Lower leg skin (tissue), 4 donors: ENCODE measurements around the gene PCGF1. TPM values are rescaled to one million over a fixed set of nuclear protein-coding genes. Genes with fewer than 3 reads are reported as not detected.
"Not testable (repeated sequence)": the region's sequence is repeated elsewhere in the genome, so short reads cannot be mapped to it uniquely, and the experiment has no call there.

ENCODE experiments used
- DNase-seq, 2 donors: peaks; one replicate each; pipeline ENCODE4 v3.0.0-alpha.2; 2019; ENCODE audit warnings: low spot score in 2 of 2
- H3K4me3 ChIP-seq: fragments of 200-600 bp; sonication (generic); 2 replicates; pipeline ENCODE4 v1.5.1; 2017; ENCODE audit warnings: mild to moderate bottlenecking, low read depth; ENCODE audit not compliant: poor library complexity, severe bottlenecking
- CTCF ChIP-seq, 3 donors: fragments of 450-650 bp; IDR thresholded peaks; one replicate each; pipeline ENCODE4 v1.5.1; 2016; ENCODE audit warnings: antibody characterized with exemption in 3 of 3, mild to moderate bottlenecking in 3 of 3, moderate library complexity in 2 of 3
- POLR2A ChIP-seq, 2 donors: fragments of 450-650 bp; IDR thresholded peaks; one replicate each; pipeline ENCODE4 v1.6.1; 2016 to 2017; ENCODE audit warnings: antibody characterized with exemption in 2 of 2, mild to moderate bottlenecking in 1 of 2, moderate library complexity in 1 of 2
- WGBS, 2 donors: methylation state at CpG; one replicate each; pipeline ENCODE4 v1.1.5; 2018; 5-methylcytosine and 5-hydroxymethylcytosine counted together
- intact Hi-C: fragments of 100-400 bp; cut with DNase I; formaldehyde crosslinking; loops from one replicate; pipeline ENCODE4 v1.15.0; 2023; ENCODE audit warnings: low total_unique reads
- total RNA-seq, 4 donors: library from RNA; depleted of rRNA; stranded (reverse); fragments of >200 nt; gene quantifications; one replicate each; pipeline ENCODE4 v1.1.0, GENCODE V29; 2016

The PCGF1 gene
- total RNA-seq, 4 donors from 2014 or later = 13.3 to 38.4 (median 24.1) TPM

GRCh38 chr2:74464406-74464805, 43.1 kb downstream of the PCGF1 start:
- WGBS, 2 donors = 2% methylated on average over 9 to 13 of the region's 13 CpGs

GRCh38 chr2:74462786-74463105, 44.7 kb downstream of the PCGF1 start:
- no peak overlapping the region for H3K4me3 ChIP-seq
- 84 to 91% methylated on average over 4 of the region's 4 CpGs for WGBS, 2 donors
- DNase-seq = no peak
- TF ChIP-seq POLR2A (IDR thresholded peaks at IDR 0.05) (no peak), CTCF (IDR thresholded peaks at IDR 0.05) (no peak)
- intact Hi-C loops = no loop called here

More at GRCh38 chr2:74464406-74464805, 43.1 kb downstream of the PCGF1 start:
- no peak for DNase-seq
- intact Hi-C loops = no loop called here
- TF ChIP-seq POLR2A (IDR thresholded peaks at IDR 0.05) = no peak
- no peak for TF ChIP-seq CTCF (IDR thresholded peaks at IDR 0.05)
- H3K4me3 ChIP-seq = peak overlapping the region; percentile 79

GRCh38 chr2:74462054-74462785, 45.3 kb downstream of the PCGF1 start:
- 83 to 89% methylated on average over 20 of the region's 20 CpGs for WGBS, 2 donors
- no peak for TF ChIP-seq POLR2A (IDR thresholded peaks at IDR 0.05)
- no peak for TF ChIP-seq CTCF (IDR thresholded peaks at IDR 0.05)
- H3K4me3 ChIP-seq = no peak overlapping the region
- no peak for DNase-seq
- intact Hi-C loops = no loop called here

GRCh38 chr2:74461187-74462053, 46.1 kb downstream of the PCGF1 start:
- TF ChIP-seq POLR2A (IDR thresholded peaks at IDR 0.05) (no peak), CTCF (IDR thresholded peaks at IDR 0.05) (no peak)
- intact Hi-C loops = no loop called here
- WGBS, 2 donors = 87 to 88% methylated on average over 22 to 27 of the region's 27 CpGs
- no peak overlapping the region for H3K4me3 ChIP-seq
- no peak for DNase-seq

GRCh38 chr2:74460187-74460586, 47.3 kb downstream of the PCGF1 start:
- intact Hi-C loops, H3K4me3 ChIP-seq, DNase-seq: not testable (repeated sequence)
- 63% methylated on average over 10 of the region's 10 CpGs for WGBS, 2 donors

- 78% methylated on average over 13 of the region's 13 CpGs for WGBS, 2 donors
- intact Hi-C loops, H3K4me3 ChIP-seq, DNase-seq: not testable (repeated sequence)
Observed at GRCh38 chr2:74459503-74460118, 47.9 kb downstream of the PCGF1 start.
